ENCODE data around the gene LTC4S.

LTC4S gene

DNA sequence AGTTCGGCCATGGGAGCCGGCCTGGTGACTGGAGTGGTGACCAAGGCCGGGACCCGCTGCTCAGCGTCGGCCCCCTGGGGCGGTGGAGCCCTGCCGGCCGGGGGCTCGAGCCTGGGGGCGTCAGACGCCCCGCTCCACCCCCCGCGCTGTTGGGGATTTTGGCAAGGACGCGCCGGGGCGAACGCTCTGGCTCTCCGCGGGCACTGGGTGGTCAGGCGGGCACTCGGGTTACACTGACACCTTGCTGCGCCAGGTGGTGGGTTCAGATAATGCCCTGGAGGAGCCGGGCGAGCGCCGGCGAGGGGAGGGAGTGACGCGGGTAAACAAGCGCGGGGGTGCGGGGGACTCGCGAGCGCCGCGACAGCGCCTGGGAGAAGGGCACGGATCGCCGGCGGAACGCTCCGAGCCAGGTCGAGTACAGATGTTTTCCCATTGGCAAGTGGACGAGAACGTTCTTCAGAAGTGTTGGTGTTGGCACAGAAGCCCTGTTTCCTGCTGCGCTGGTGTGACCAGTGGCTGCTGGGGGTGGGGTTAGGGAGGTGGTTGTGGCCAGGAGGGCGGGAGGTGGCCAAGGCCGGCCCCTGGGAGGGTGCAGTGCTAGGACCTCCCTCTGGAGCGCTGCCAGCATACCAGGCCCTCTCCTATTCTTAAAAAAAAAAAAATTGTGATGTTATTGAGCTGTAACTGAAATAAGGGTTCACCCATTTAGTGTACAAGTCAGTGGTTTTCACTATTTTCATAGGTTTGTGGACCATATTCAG is 27.7 kb downstream of the LTC4S start:
- H3K4me1 ChIP-seq (ENCODE audit: control insufficient read depth, insufficient read depth, low read length), result peaks cover 61% of the 10 kb centered on the region
- peak; percentile 94 for DNase-seq (ENCODE audit: low read depth)
- H3K4me3 ChIP-seq (ENCODE audit: low read length), result peak overlapping the region; percentile 87
- H3K9ac ChIP-seq (ENCODE audit: low read length), result peak overlapping the region; percentile 99
- H3K9me3 ChIP-seq (ENCODE audit: control insufficient read depth, low read length), result no peaks in the 10 kb centered on the region
- H3K36me3 ChIP-seq (ENCODE audit: control insufficient read depth, insufficient read depth, low read length, severe bottlenecking), result peaks cover 46% of the 10 kb centered on the region
- no peaks in the 10 kb centered on the region for H3K27me3 ChIP-seq (replicated peaks; ENCODE audit: control insufficient read depth, insufficient read depth, low read length)

DNA sequence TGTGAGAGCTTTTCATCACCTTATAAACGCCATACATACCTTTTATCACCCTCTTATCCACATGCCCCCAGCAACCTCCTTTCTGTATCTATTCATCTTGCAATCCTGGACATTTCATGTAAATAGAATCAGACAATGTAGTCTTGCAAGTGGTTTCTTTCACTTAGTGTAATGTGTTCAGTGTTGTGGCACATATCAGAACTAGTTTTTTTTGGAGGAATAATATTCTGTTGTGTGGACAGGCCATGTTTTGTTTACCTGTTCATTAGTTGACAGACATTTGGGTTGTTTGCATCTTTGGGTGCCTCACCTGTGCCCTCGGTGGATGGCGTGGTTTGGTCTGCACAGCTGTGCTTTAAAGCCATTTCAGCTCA is 28.3 kb downstream of the LTC4S start:
- peaks cover 67% of the 10 kb centered on the region for H3K4me1 ChIP-seq (ENCODE audit: control insufficient read depth, insufficient read depth, low read length)
- DNase-seq (ENCODE audit: low read depth), result no peak
- H3K27me3 ChIP-seq (replicated peaks; ENCODE audit: control insufficient read depth, insufficient read depth, low read length), result no peaks in the 10 kb centered on the region
- H3K9me3 ChIP-seq (ENCODE audit: control insufficient read depth, low read length), result no peaks in the 10 kb centered on the region
- H3K36me3 ChIP-seq (ENCODE audit: control insufficient read depth, insufficient read depth, low read length, severe bottlenecking), result peaks cover 52% of the 10 kb centered on the region
- peak overlapping the region; percentile 99 for H3K9ac ChIP-seq (ENCODE audit: low read length)
- peak overlapping the region; percentile 87 for H3K4me3 ChIP-seq (ENCODE audit: low read length)

DNA sequence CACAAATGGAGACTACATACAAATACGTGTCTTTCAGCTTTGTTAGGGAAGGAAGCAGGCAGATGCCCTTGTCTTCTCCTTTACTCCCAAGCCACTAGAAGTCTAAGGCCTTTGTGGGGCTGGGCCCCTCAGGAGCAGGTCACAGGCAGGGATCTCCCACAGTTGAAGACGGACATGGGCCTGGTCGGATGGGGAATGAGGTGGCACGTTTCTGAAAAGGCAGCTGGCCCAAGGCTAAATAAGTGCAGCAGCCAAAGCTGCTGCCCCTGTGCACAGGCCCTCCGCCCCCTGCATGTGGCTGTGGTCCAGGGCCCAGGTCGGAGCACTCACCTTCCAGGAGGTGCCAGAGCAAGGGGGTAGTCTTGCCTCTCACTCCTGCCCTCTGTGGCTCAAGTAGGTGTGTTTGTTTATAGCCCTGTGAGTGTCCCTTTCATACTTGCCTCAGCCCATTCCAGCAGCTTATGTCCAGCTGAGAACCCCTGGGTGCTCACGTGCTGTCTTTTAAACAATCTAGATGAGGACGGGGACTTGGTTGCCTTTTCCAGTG is 28.7 kb downstream of the LTC4S start:
- H3K9ac ChIP-seq (ENCODE audit: low read length), result peak overlapping the region; percentile 99
- peaks cover 57% of the 10 kb centered on the region for H3K36me3 ChIP-seq (ENCODE audit: control insufficient read depth, insufficient read depth, low read length, severe bottlenecking)
- peak overlapping the region; percentile 87 for H3K4me3 ChIP-seq (ENCODE audit: low read length)
- no peaks in the 10 kb centered on the region for H3K9me3 ChIP-seq (ENCODE audit: control insufficient read depth, low read length)
- DNase-seq (ENCODE audit: low read depth), result no peak
- H3K4me1 ChIP-seq (ENCODE audit: control insufficient read depth, insufficient read depth, low read length), result peaks cover 68% of the 10 kb centered on the region
- no peaks in the 10 kb centered on the region for H3K27me3 ChIP-seq (replicated peaks; ENCODE audit: control insufficient read depth, insufficient read depth, low read length)

DNA sequence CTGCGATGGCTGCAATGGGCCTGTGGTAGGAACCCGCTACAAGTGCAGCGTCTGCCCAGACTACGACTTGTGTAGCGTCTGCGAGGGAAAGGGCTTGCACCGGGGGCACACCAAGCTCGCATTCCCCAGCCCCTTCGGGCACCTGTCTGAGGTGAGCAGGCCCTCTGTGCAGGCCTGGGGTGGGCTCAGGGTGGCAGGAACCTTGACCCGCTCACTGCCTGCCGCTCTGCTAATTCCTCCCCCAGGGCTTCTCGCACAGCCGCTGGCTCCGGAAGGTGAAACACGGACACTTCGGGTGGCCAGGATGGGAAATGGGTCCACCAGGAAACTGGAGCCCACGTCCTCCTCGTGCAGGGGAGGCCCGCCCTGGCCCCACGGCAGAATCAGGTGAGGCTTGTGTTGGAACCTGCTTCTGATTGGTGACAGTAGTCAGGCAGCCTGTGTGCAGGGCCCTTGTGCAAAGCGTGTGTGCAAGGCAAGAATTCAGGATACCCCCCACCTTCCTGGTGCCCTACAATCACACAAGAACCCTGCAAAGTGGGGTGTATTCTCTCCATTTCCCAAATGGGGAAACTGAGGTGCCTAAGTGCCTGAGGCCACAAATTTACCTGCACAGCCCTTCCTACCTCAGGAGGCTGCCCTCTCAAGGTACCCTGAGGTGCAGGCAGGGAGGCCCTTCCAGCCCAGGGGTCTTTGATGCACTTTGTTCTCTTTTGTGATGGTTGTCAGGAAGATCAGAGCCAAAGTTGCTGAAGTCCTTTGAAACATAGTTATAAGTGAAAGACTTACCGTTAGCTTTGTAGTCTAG is 30.4 kb downstream of the LTC4S start:
- no peaks in the 10 kb centered on the region for H3K27me3 ChIP-seq (replicated peaks; ENCODE audit: control insufficient read depth, insufficient read depth, low read length)
- H3K9me3 ChIP-seq (ENCODE audit: control insufficient read depth, low read length), result no peaks in the 10 kb centered on the region
- H3K36me3 ChIP-seq (ENCODE audit: control insufficient read depth, insufficient read depth, low read length, severe bottlenecking), result peaks cover 73% of the 10 kb centered on the region
- H3K4me3 ChIP-seq (ENCODE audit: low read length), result peak overlapping the region; percentile 87
- peak overlapping the region; percentile 99 for H3K9ac ChIP-seq (ENCODE audit: low read length)
- H3K4me1 ChIP-seq (ENCODE audit: control insufficient read depth, insufficient read depth, low read length), result peaks cover 67% of the 10 kb centered on the region
- no peak for DNase-seq (ENCODE audit: low read depth)

DNA sequence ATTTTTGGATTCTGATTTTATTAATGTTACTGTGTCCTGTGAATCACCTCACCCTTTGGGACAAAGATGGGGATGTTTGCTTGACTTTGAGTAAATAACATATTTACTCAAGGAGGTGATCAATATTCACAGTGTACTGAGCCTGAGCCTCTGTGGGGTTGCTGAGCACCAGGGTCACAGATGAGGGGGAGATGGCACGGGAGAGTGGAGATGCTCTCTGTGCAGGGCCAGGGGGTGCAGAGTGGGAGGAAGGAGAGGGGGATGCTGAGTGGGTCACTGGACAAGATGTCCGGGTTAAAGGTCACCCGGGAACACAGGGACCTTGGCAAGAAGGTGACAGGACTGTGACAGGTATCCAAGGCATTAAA is 30.9 kb downstream of the LTC4S start:
- H3K36me3 ChIP-seq (ENCODE audit: control insufficient read depth, insufficient read depth, low read length, severe bottlenecking), result peaks cover 79% of the 10 kb centered on the region
- no peak for DNase-seq (ENCODE audit: low read depth)
- no peaks in the 10 kb centered on the region for H3K9me3 ChIP-seq (ENCODE audit: control insufficient read depth, low read length)

DNA sequence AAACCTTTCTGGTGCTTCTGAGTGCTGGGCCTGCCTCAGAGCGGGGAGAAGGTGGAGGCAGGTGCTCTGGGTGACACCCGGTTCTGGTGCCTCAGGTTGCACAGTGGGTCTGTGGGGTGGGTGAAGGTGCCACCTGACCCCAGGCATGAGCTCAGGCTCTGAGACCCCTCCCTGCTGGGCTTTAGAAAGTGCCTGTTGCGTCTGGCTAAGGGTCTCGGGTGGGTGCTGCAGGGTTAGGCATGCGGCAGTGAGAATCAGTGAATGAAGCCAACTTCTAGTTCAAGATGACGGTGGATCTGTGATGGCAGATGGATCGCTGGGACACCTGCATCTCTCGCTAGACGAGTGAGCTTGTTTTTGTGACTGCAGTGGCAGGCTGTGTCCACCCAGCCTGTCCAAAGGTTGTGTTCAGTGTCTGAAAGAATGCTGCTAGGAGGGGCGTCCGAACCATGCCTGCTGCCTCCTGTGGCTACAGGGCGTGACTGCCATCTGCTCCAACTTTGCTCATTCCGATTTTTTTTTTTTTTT is 31.9 kb downstream of the LTC4S start:
- H3K27me3 ChIP-seq (replicated peaks; ENCODE audit: control insufficient read depth, insufficient read depth, low read length), result no peaks in the 10 kb centered on the region
- peaks cover 56% of the 10 kb centered on the region for H3K4me1 ChIP-seq (ENCODE audit: control insufficient read depth, insufficient read depth, low read length)
- DNase-seq (ENCODE audit: low read depth), result peak; percentile 29
- H3K9ac ChIP-seq (ENCODE audit: low read length), result peak overlapping the region; percentile 31
- H3K4me3 ChIP-seq (ENCODE audit: low read length), result no peak overlapping the region
- H3K36me3 ChIP-seq (ENCODE audit: control insufficient read depth, insufficient read depth, low read length, severe bottlenecking), result peaks cover 89% of the 10 kb centered on the region
- H3K9me3 ChIP-seq (ENCODE audit: control insufficient read depth, low read length), result no peaks in the 10 kb centered on the region

More for the DNA sequence above, 30.9 kb downstream of the LTC4S start:
- Histone ChIP-seq H3K27me3 (replicated peaks; ENCODE audit: control insufficient read depth, insufficient read depth, low read length) (no peaks in the 10 kb centered on the region), H3K9ac (ENCODE audit: low read length) (peak overlapping the region; percentile 99), H3K4me1 (ENCODE audit: control insufficient read depth, insufficient read depth, low read length) (peaks cover 63% of the 10 kb centered on the region), H3K4me3 (ENCODE audit: low read length) (peak overlapping the region; percentile 87)

DNA sequence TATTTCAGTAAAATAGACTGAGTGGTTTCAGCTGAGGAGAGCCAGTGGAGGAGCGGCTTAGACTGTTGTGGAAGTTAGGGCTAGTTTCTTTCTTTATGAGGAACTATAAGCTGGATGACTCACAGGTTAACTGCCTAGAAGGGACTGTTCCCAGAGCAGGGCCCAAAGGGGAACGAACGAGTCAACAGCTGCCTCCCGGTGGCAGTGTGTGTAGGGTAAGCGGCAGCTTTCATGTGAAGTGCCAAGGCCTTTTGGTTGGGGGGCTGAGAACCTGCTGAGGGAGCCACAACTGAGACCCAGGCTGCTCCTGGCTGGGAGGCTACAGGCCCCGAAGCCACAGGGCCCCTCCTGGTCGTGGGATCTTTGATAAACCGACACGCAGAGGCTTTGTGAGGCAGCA is 33.9 kb downstream of the LTC4S start:
- peak; percentile 46 for DNase-seq (ENCODE audit: low read depth)
- H3K27me3 ChIP-seq (replicated peaks; ENCODE audit: control insufficient read depth, insufficient read depth, low read length), result no peaks in the 10 kb centered on the region
- peak overlapping the region; percentile 61 for H3K9ac ChIP-seq (ENCODE audit: low read length)
- no peak overlapping the region for H3K4me3 ChIP-seq (ENCODE audit: low read length)
- peaks cover 49% of the 10 kb centered on the region for H3K4me1 ChIP-seq (ENCODE audit: control insufficient read depth, insufficient read depth, low read length)
- H3K9me3 ChIP-seq (ENCODE audit: control insufficient read depth, low read length), result no peaks in the 10 kb centered on the region
- peaks cover 100% of the 10 kb centered on the region for H3K36me3 ChIP-seq (ENCODE audit: control insufficient read depth, insufficient read depth, low read length, severe bottlenecking)

DNA sequence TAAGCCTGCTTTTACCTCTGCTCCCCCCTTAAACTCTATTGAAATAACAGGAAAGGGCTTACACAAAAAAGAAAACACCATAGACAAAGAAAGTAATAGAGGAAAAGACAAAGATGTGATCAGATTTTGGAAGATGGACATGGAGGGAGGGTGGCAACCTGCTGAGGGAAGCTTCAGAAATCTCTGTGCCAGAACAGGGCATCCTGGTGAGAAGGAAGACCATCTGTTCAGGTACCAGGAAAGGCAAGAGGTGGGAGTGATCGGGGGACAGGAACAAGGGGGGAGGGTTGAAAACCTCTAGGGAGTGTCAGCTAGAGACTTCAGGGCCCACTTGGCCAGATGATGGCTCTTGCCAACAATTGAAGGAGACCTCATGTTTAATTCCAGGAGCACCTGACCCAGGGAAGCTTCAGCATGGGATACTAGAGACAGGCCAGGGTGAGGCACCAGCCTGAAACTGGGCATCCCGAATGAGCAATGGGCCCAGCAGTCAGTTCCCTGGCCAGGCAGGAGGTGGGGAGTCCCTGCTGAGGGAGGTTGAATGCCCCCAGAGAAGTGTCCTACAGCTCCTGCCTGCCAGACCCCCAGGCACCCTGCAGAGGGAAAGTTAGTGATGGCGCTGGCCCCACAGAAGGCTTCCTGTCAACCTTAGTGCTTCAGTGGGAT is 35.1 kb downstream of the LTC4S start:
- Histone ChIP-seq H3K36me3 (ENCODE audit: control insufficient read depth, insufficient read depth, low read length, severe bottlenecking) (peaks cover 100% of the 10 kb centered on the region), H3K9me3 (ENCODE audit: control insufficient read depth, low read length) (no peaks in the 10 kb centered on the region), H3K27me3 (replicated peaks; ENCODE audit: control insufficient read depth, insufficient read depth, low read length) (no peaks in the 10 kb centered on the region), H3K4me1 (ENCODE audit: control insufficient read depth, insufficient read depth, low read length) (peaks cover 40% of the 10 kb centered on the region), H3K4me3 (ENCODE audit: low read length) (no peak overlapping the region), H3K9ac (ENCODE audit: low read length) (peak overlapping the region; percentile 40)
- no peak for DNase-seq (ENCODE audit: low read depth)

DNA sequence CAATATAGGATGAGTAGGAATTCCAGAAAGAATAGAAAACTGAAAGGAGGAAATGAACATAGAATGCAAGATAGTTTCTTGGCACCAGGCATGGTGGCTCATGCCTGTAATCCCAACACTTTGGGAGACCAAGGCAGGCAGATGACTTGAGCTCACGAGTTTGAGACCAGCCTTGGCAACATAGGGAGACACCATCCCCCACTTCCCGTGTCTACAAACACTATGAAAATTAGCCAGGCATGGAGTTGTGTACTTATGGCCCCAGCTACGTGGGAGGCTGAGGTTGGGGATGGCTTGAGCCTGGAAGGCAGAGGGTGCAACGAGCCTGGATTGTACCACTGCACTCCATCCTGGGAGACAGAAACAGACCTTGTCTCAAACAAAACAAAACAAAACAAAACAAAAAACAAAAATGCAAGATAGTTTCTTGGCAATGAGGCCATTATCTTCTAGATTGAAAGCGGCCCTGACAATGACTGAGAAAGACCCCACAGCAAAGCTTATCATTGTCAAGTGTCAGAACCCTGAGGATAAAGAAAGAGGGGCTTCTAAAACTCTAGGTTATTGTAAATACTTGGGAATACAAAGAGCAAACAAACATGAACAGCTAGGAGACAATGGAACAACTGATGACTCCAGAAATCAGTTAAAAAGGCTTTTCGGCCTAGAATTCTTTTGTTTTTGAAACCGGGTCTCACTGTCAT is 36.1 kb downstream of the LTC4S start:
- H3K4me3 ChIP-seq (ENCODE audit: low read length), result no peak overlapping the region
- H3K27me3 ChIP-seq (replicated peaks; ENCODE audit: control insufficient read depth, insufficient read depth, low read length), result no peaks in the 10 kb centered on the region
- H3K9ac ChIP-seq (ENCODE audit: low read length), result no peak overlapping the region
- H3K4me1 ChIP-seq (ENCODE audit: control insufficient read depth, insufficient read depth, low read length), result peaks cover 30% of the 10 kb centered on the region
- no peaks in the 10 kb centered on the region for H3K9me3 ChIP-seq (ENCODE audit: control insufficient read depth, low read length)
- DNase-seq (ENCODE audit: low read depth), result no peak
- peaks cover 94% of the 10 kb centered on the region for H3K36me3 ChIP-seq (ENCODE audit: control insufficient read depth, insufficient read depth, low read length, severe bottlenecking)

DNA sequence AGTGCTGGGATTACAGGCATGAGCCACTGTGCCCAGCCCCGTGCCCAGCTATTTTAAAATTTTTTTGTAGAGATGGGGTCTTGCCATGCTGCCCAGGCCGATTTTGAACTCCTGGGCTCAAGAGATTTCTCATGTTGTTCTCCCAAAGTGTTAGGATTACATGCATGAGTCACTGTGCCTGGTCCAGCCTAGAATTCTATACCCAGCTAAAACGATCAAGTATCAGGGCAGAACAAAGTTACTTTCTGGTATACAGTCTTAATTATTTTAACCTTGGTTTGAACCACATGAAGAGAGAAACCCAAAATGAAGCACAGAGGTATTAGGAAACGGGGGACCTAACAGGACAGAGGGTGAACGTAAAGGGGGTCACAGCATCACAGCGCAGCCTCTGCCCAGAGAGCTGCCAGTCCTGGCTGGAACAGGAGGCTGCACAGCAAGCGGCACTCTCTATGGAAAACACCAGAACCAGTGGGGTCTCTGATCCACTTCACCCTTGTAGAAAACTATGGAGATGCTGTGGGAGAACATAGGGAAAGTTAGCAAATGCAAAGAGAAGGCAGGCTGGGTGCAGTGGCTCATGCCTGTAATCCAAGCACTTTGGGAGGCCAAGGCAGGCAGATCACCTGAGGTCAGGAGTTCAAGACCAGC is 37.2 kb downstream of the LTC4S start:
- H3K4me1 ChIP-seq (ENCODE audit: control insufficient read depth, insufficient read depth, low read length), result peaks cover 24% of the 10 kb centered on the region
- no peak overlapping the region for H3K9ac ChIP-seq (ENCODE audit: low read length)
- no peak for DNase-seq (ENCODE audit: low read depth)
- H3K27me3 ChIP-seq (replicated peaks; ENCODE audit: control insufficient read depth, insufficient read depth, low read length), result no peaks in the 10 kb centered on the region
- no peak overlapping the region for H3K4me3 ChIP-seq (ENCODE audit: low read length)
- H3K36me3 ChIP-seq (ENCODE audit: control insufficient read depth, insufficient read depth, low read length, severe bottlenecking), result peaks cover 90% of the 10 kb centered on the region
- no peaks in the 10 kb centered on the region for H3K9me3 ChIP-seq (ENCODE audit: control insufficient read depth, low read length)

Measured in adipocyte (in vitro differentiated cells).